ENCODE data around the gene DSC3.

GRCh38 chr18:31049189-31049588 lies 6.6 kb upstream of the DSC3 start:
- TF ChIP-seq CTCF (IDR thresholded peaks at IDR 0.05) (no peak), POLR2A (IDR thresholded peaks at IDR 0.05) (no peak)
